PC-3 (cell line): Measurements from ENCODE around the gene SF3A1. TPM values are rescaled to one million over a fixed set of nuclear protein-coding genes. Genes with fewer than 3 reads are reported as not detected.

Experiments
- ATAC-seq: fragments of 200-7000 bp; cut with Tn5 transposase; 2 replicates; pipeline ENCODE4 v1.9.1; 2020; ENCODE audit warnings: mild to moderate bottlenecking, moderate library complexity
- BruUV-seq: library from RNA; stranded (reverse); fragments of 400-500 nt; replicated peaks from 2 replicates; lab custom pipeline; 2021; lab: Mats Ljungman, UMichigan
- CTCF ChIA-PET: fragments of 300-600 bp; sonication (Branson Sonifier 250); formaldehyde crosslinking; loops from one replicate; lab custom pipeline; 2022; ENCODE audit warnings: antibody characterized with exemption; lab: Charles Lee
- POLR2A ChIA-PET: fragments of 300-600 bp; sonication (Branson Sonifier 250); formaldehyde crosslinking; loops from one replicate; lab custom pipeline; 2022; ENCODE audit warnings: antibody characterized with exemption; ENCODE audit not compliant: unreplicated experiment; lab: Charles Lee
- DNase-seq: peaks from one replicate; pipeline ENCODE4 v3.0.0-alpha.2; 2015
- H2AFZ ChIP-seq: fragments of 300-600 bp; sonication (generic); 2 replicates; pipeline ENCODE4 v1.6.0; 2016; ENCODE audit warnings: antibody characterized with exemption, low read length
- H3F3A ChIP-seq: fragments of 300-600 bp; sonication (generic); one replicate; pipeline ENCODE4 v1.6.0; 2017; ENCODE audit warnings: antibody characterized with exemption, low read length, control low read depth, mild to moderate bottlenecking; ENCODE audit not compliant: unreplicated experiment
- H3K27ac ChIP-seq: fragments of 300-600 bp; sonication (generic); 2 replicates; pipeline ENCODE4 v1.5.1; 2016; ENCODE audit warnings: mild to moderate bottlenecking, low read length
- H3K27me3 ChIP-seq: fragments of 300-600 bp; sonication (generic); 2 replicates; pipeline ENCODE4 v1.6.1; 2016; ENCODE audit warnings: low read length, mixed read lengths
- H3K36me3 ChIP-seq: fragments of 300-600 bp; sonication (generic); 2 replicates; pipeline ENCODE4 v1.6.1; 2016; ENCODE audit warnings: low read depth, mixed run types, low read length, mixed read lengths
- H3K4me1 ChIP-seq: fragments of 300-600 bp; sonication (generic); 2 replicates; pipeline ENCODE4 v1.5.1; 2016; ENCODE audit warnings: low read length; ENCODE audit not compliant: insufficient read depth
- H3K4me2 ChIP-seq: fragments of 300-600 bp; sonication (generic); 2 replicates; pipeline ENCODE4 v1.6.0; 2016; ENCODE audit warnings: low read length
- H3K4me3 ChIP-seq: fragments of 300-600 bp; sonication (generic); 2 replicates; pipeline ENCODE4 v1.5.1; 2016; ENCODE audit warnings: mild to moderate bottlenecking, low read length, mixed read lengths
- H3K79me2 ChIP-seq: fragments of 300-600 bp; sonication (generic); 2 replicates; pipeline ENCODE4 v1.6.1; 2017; ENCODE audit warnings: low read length, mixed read lengths
- H3K9ac ChIP-seq: fragments of 300-600 bp; sonication (generic); 2 replicates; pipeline ENCODE4 v1.6.0; 2016; ENCODE audit warnings: mild to moderate bottlenecking, low read length
- H3K9me2 ChIP-seq: fragments of 300-600 bp; sonication (generic); replicated peaks from 2 replicates; pipeline ENCODE4 v1.6.1; 2016; ENCODE audit warnings: mixed run types, low read length, mixed read lengths
- H3K9me3 ChIP-seq: fragments of 300-600 bp; sonication (generic); 2 replicates; pipeline ENCODE4 v1.6.1; 2016; ENCODE audit warnings: low read length, mixed read lengths
- H4K20me1 ChIP-seq: fragments of 300-600 bp; sonication (generic); 2 replicates; pipeline ENCODE4 v1.6.1; 2016; ENCODE audit warnings: low read length, mixed read lengths
- CTCF ChIP-seq: fragments of 300-600 bp; sonication (generic); conservative IDR thresholded peaks from 2 replicates; pipeline ENCODE4 v1.5.1; 2017; ENCODE audit warnings: antibody characterized with exemption, low read depth, mild to moderate bottlenecking, low read length
- EZH2 ChIP-seq: fragments of 300-600 bp; sonication (generic); IDR thresholded peaks from one replicate; pipeline ENCODE4 v1.6.1; 2017; ENCODE audit warnings: antibody characterized with exemption, mild to moderate bottlenecking, low read length; ENCODE audit not compliant: unreplicated experiment
- EZH2phosphoT487 ChIP-seq: fragments of 300-600 bp; sonication (generic); IDR thresholded peaks from 2 replicates; pipeline ENCODE4 v1.6.1; 2018; ENCODE audit warnings: mild to moderate bottlenecking, antibody characterized with exemption, low read length, borderline replicate concordance
- intact Hi-C: fragments of 100-400 bp; cut with micrococcal nuclease; formaldehyde crosslinking; loops from 2 replicates; pipeline ENCODE4 v1.9.0; 2023
- total RNA-seq: library from RNA; depleted of rRNA; stranded (reverse); fragments of >200 nt; gene quantifications from 2 replicates; pipeline ENCODE4 v1.2.3, GENCODE V29; 2014

SF3A1 gene
- total RNA-seq, 1 experiment from 2014 or later, result 59.2 TPM

- BruUV-seq, result no TSS peak
- ATAC-seq (no peak), DNase-seq (no peak)
- peaks cover 58% of the 10 kb centered on the region for H3K79me2 ChIP-seq
- no peak for TF ChIP-seq CTCF
- no peak for TF ChIP-seq EZH2
- TF ChIP-seq EZH2phosphoT487, result no peak
- H3K27ac ChIP-seq, result no peak overlapping the region
- no peak overlapping the region for H3K9ac ChIP-seq
- CTCF ChIA-PET, result no interaction called here
- H3F3A ChIP-seq, result no peaks in the 10 kb centered on the region
- no peak overlapping the region for H3K4me3 ChIP-seq
- H3K27me3 ChIP-seq, result no peaks in the 10 kb centered on the region
- peaks cover 9% of the 10 kb centered on the region for H3K4me1 ChIP-seq
- no peaks in the 10 kb centered on the region for H3K9me3 ChIP-seq
- H3K36me3 ChIP-seq, result no peaks in the 10 kb centered on the region
- H3K9me2 ChIP-seq, result no peaks in the 10 kb centered on the region
- POLR2A ChIA-PET, result no interaction called here
- no peak overlapping the region for H3K4me2 ChIP-seq
- intact Hi-C loops, result no loop called here
- no peak overlapping the region for H2AFZ ChIP-seq
- H4K20me1 ChIP-seq, result no peaks in the 10 kb centered on the region
Observed at GRCh38 chr22:30320021-30320556, 36.6 kb downstream of the SF3A1 start.

- H2AFZ ChIP-seq, result no peak overlapping the region
- intact Hi-C loops, result no loop called here
- no peak overlapping the region for H3K27ac ChIP-seq
- CTCF ChIA-PET, result no interaction called here
- no peaks in the 10 kb centered on the region for H3K9me3 ChIP-seq
- no peaks in the 10 kb centered on the region for H3K9me2 ChIP-seq
- H3K27me3 ChIP-seq, result no peaks in the 10 kb centered on the region
- ATAC-seq (no peak), DNase-seq (no peak)
- POLR2A ChIA-PET, result no interaction called here
- no TSS peak for BruUV-seq
- peaks cover 11% of the 10 kb centered on the region for H3K4me1 ChIP-seq
- H3K4me2 ChIP-seq, result no peak overlapping the region
- no peak overlapping the region for H3K4me3 ChIP-seq
- H3K9ac ChIP-seq, result no peak overlapping the region
- no peak for TF ChIP-seq CTCF
- no peak for TF ChIP-seq EZH2phosphoT487
- no peak for TF ChIP-seq EZH2
- H3K79me2 ChIP-seq, result peaks cover 52% of the 10 kb centered on the region
- no peaks in the 10 kb centered on the region for H3F3A ChIP-seq
- no peaks in the 10 kb centered on the region for H3K36me3 ChIP-seq
- H4K20me1 ChIP-seq, result no peaks in the 10 kb centered on the region
Observed at GRCh38 chr22:30318799-30319419, 37.8 kb downstream of the SF3A1 start.

GRCh38 chr22:30317778-30318177, 38.9 kb downstream of the SF3A1 start:
- no peak for TF ChIP-seq EZH2phosphoT487
- no peak for TF ChIP-seq EZH2
- no peak for TF ChIP-seq CTCF
- Histone ChIP-seq H3K4me2 (no peak overlapping the region), H4K20me1 (no peaks in the 10 kb centered on the region), H3K9me2 (no peaks in the 10 kb centered on the region), H3K4me1 (peaks cover 18% of the 10 kb centered on the region), H3K4me3 (no peak overlapping the region), H3K36me3 (no peaks in the 10 kb centered on the region), H3K79me2 (peaks cover 49% of the 10 kb centered on the region), H3K9ac (no peak overlapping the region), H3K27ac (no peak overlapping the region), H2AFZ (no peak overlapping the region), H3K27me3 (no peaks in the 10 kb centered on the region), H3F3A (no peaks in the 10 kb centered on the region), H3K9me3 (no peaks in the 10 kb centered on the region)
- POLR2A ChIA-PET, result no interaction called here
- BruUV-seq, result no TSS peak
- intact Hi-C loops, result no loop called here
- CTCF ChIA-PET, result no interaction called here
- DNase-seq (no peak), ATAC-seq (no peak)
